Neural progenitor cell (in vitro differentiated cells): ENCODE measurements around the gene PEAK1. TPM values are rescaled to one million over a fixed set of nuclear protein-coding genes. Genes with fewer than 3 reads are reported as not detected.

ENCODE experiments used
- DNase-seq: peaks from one replicate; pipeline ENCODE4 v3.0.0-alpha.2; 2016; ENCODE audit warnings: low spot score
- H2AFZ ChIP-seq: fragments of 200-600 bp; sonication (generic); replicated peaks from 2 replicates; pipeline ENCODE4 v1.6.1; 2016; ENCODE audit warnings: antibody characterized with exemption
- H3F3A ChIP-seq: fragments of 200-600 bp; sonication (generic); 2 replicates; pipeline ENCODE4 v1.6.1; 2016; ENCODE audit warnings: antibody characterized with exemption, low read depth
- H3K27ac ChIP-seq: fragments of 200-600 bp; sonication (generic); 2 replicates; pipeline ENCODE4 v1.5.1; 2016; ENCODE audit warnings: mild to moderate bottlenecking
- H3K27me3 ChIP-seq: fragments of 200-600 bp; sonication (generic); 2 replicates; pipeline ENCODE4 v1.6.1; 2016; ENCODE audit warnings: mild to moderate bottlenecking, moderate library complexity
- H3K36me3 ChIP-seq: fragments of 200-600 bp; sonication (generic); 2 replicates; pipeline ENCODE4 v1.5.1; 2016
- H3K4me1 ChIP-seq: fragments of 200-600 bp; sonication (generic); 2 replicates; pipeline ENCODE4 v1.6.1; 2016; ENCODE audit warnings: mixed run types
- H3K4me2 ChIP-seq: fragments of 200-600 bp; sonication (generic); 2 replicates; pipeline ENCODE4 v1.6.1; 2016
- H3K4me3 ChIP-seq: fragments of 200-600 bp; sonication (generic); 2 replicates; pipeline ENCODE4 v1.5.1; 2016
- H3K79me2 ChIP-seq: fragments of 200-600 bp; sonication (generic); 2 replicates; pipeline ENCODE4 v1.6.1; 2016; ENCODE audit warnings: low read depth
- H3K9ac ChIP-seq: fragments of 200-600 bp; sonication (generic); 2 replicates; pipeline ENCODE4 v1.6.1; 2016
- H3K9me3 ChIP-seq: fragments of 200-600 bp; sonication (generic); 2 replicates; pipeline ENCODE4 v1.5.1; 2016; ENCODE audit warnings: low read depth
- H4K20me1 ChIP-seq: fragments of 200-600 bp; sonication (generic); 2 replicates; pipeline ENCODE4 v1.6.1; 2016; ENCODE audit warnings: low read depth
- H3K27ac Mint-ChIP-seq: 3 replicates; pipeline ENCODE4 v1.8.0; 2021; ENCODE audit warnings: mixed read lengths
- H3K27me3 Mint-ChIP-seq: 2 replicates; pipeline ENCODE4 v1.8.0; 2022; ENCODE audit warnings: low read depth, mild to moderate bottlenecking, inconsistent platforms, moderate library complexity, mixed read lengths; ENCODE audit not compliant: insufficient read depth
- H3K36me3 Mint-ChIP-seq: 3 replicates; pipeline ENCODE4 v1.8.0; 2021; ENCODE audit warnings: mixed read lengths
- H3K4me1 Mint-ChIP-seq: 3 replicates; pipeline ENCODE4 v1.8.0; 2021; ENCODE audit warnings: mixed read lengths
- H3K4me3 Mint-ChIP-seq: 3 replicates; pipeline ENCODE4 v1.8.0; 2021; ENCODE audit warnings: mild to moderate bottlenecking, moderate library complexity, mixed read lengths
- H3K9me3 Mint-ChIP-seq: 3 replicates; pipeline ENCODE4 v1.8.0; 2020; ENCODE audit warnings: mixed read lengths
- EZH2 ChIP-seq: fragments of 200-600 bp; sonication (generic); IDR thresholded peaks from 2 replicates; pipeline ENCODE4 v1.6.1; 2017; ENCODE audit warnings: antibody characterized with exemption, mild to moderate bottlenecking, moderate library complexity
- EZH2phosphoT487 ChIP-seq: fragments of 200-600 bp; sonication (generic); IDR thresholded peaks from 2 replicates; pipeline ENCODE4 v1.6.1; 2017; ENCODE audit warnings: antibody characterized with exemption
- total RNA-seq: library from RNA; depleted of rRNA; stranded (reverse); fragments of >200 nt; gene quantifications from 2 replicates; pipeline ENCODE4 v1.2.3, GENCODE V29; 2015; ENCODE audit warnings: low replicate concordance
- TF ChIP-seq, protein P1 (sequence below): fragments of 200-600 bp; sonication (generic); IDR thresholded peaks from 2 replicates; pipeline ENCODE4 v1.5.1; 2017; ENCODE audit warnings: antibody characterized with exemption, mild to moderate bottlenecking

The PEAK1 gene
- total RNA-seq, 1 donor from 2014 or later: 30.9 TPM

DNA sequence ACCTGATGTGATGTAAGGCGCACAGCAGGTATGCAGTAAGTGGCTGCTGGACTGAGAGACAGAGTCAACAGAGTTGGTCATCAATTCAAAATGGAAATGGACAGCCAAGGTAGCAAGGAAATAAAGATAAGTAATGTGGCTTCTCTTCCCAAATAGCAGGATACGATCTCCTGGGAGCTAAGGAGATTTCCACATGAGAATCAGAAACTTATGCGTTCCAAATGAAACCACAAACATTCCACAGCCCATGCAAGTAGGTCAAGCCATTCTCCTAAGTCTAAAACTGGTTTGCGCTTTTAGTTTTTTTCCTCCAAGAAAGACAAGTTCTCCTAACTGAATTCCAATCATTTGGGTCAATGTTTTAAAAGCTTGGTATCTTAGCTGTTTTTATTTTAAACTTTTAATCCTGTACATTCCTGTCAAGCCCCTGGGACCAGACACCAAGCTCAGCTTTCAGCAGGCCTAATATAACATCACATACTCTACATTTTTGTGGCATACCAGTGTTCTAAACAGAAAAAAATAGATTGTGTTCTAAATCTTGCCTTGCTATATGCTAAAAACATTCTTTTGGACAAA, 275.3 kb downstream of the PEAK1 start:
- H3K4me1 Mint-ChIP-seq: no peaks in the 10 kb centered on the region
- H3K27me3 Mint-ChIP-seq: peaks cover 3% of the 10 kb centered on the region
- DNase-seq: no peak
- no peak overlapping the region for H2AFZ ChIP-seq
- no peak for TF ChIP-seq EZH2phosphoT487
- TF ChIP-seq EZH2: no peak
- TF ChIP-seq, protein P1, sequence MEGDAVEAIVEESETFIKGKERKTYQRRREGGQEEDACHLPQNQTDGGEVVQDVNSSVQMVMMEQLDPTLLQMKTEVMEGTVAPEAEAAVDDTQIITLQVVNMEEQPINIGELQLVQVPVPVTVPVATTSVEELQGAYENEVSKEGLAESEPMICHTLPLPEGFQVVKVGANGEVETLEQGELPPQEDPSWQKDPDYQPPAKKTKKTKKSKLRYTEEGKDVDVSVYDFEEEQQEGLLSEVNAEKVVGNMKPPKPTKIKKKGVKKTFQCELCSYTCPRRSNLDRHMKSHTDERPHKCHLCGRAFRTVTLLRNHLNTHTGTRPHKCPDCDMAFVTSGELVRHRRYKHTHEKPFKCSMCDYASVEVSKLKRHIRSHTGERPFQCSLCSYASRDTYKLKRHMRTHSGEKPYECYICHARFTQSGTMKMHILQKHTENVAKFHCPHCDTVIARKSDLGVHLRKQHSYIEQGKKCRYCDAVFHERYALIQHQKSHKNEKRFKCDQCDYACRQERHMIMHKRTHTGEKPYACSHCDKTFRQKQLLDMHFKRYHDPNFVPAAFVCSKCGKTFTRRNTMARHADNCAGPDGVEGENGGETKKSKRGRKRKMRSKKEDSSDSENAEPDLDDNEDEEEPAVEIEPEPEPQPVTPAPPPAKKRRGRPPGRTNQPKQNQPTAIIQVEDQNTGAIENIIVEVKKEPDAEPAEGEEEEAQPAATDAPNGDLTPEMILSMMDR: no peak
- peaks cover 14% of the 10 kb centered on the region for H3K9me3 ChIP-seq
- no peaks in the 10 kb centered on the region for H3F3A ChIP-seq
- peaks cover 26% of the 10 kb centered on the region for H3K36me3 Mint-ChIP-seq
- H3K4me2 ChIP-seq: no peak overlapping the region
- H3K9ac ChIP-seq: no peak overlapping the region
- no peaks in the 10 kb centered on the region for H4K20me1 ChIP-seq
- H3K79me2 ChIP-seq: no peaks in the 10 kb centered on the region
- no peaks in the 10 kb centered on the region for H3K4me1 ChIP-seq
- H3K27me3 ChIP-seq: no peaks in the 10 kb centered on the region
- peaks cover 4% of the 10 kb centered on the region for H3K36me3 ChIP-seq
- no peak overlapping the region for H3K4me3 ChIP-seq
- no peak overlapping the region for H3K27ac Mint-ChIP-seq
- peaks cover 23% of the 10 kb centered on the region for H3K9me3 Mint-ChIP-seq
- no peak overlapping the region for H3K4me3 Mint-ChIP-seq
- H3K27ac ChIP-seq: no peak overlapping the region

DNA sequence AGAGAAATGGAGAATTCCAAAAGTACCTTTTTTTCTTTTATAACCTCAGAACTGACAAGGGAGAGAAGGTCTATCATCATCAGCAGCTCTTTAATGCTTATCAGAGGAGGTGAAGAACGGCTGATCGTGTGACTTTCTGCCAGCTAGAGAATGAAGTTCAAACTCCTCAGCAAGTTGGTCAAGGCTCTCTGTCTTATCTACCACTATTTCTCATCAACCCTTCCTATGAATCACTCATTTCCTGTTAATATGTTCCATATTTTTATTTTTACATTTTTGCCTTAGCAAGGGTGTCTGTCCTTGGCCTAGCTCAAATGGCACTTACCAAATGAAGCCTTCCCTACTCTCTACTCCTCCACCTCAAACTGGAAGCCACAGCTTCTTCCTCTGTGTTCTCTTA, 275.9 kb downstream of the PEAK1 start:
- Mint-ChIP-seq H3K27me3 (peaks cover 3% of the 10 kb centered on the region), H3K36me3 (peaks cover 27% of the 10 kb centered on the region), H3K4me3 (no peak overlapping the region), H3K9me3 (peaks cover 23% of the 10 kb centered on the region), H3K4me1 (no peaks in the 10 kb centered on the region), H3K27ac (no peak overlapping the region)
- peaks cover 14% of the 10 kb centered on the region for H3K9me3 ChIP-seq
- H3K79me2 ChIP-seq: no peaks in the 10 kb centered on the region
- no peak for DNase-seq
- no peak overlapping the region for H3K27ac ChIP-seq
- no peaks in the 10 kb centered on the region for H3F3A ChIP-seq
- H3K9ac ChIP-seq: no peak overlapping the region
- peaks cover 4% of the 10 kb centered on the region for H3K36me3 ChIP-seq
- H4K20me1 ChIP-seq: no peaks in the 10 kb centered on the region
- H3K27me3 ChIP-seq: no peaks in the 10 kb centered on the region
- TF ChIP-seq EZH2phosphoT487 (no peak), EZH2 (no peak)
- TF ChIP-seq, protein P1: no peak
- H2AFZ ChIP-seq: no peak overlapping the region
- H3K4me2 ChIP-seq: no peak overlapping the region
- no peak overlapping the region for H3K4me3 ChIP-seq
- H3K4me1 ChIP-seq: no peaks in the 10 kb centered on the region

DNA sequence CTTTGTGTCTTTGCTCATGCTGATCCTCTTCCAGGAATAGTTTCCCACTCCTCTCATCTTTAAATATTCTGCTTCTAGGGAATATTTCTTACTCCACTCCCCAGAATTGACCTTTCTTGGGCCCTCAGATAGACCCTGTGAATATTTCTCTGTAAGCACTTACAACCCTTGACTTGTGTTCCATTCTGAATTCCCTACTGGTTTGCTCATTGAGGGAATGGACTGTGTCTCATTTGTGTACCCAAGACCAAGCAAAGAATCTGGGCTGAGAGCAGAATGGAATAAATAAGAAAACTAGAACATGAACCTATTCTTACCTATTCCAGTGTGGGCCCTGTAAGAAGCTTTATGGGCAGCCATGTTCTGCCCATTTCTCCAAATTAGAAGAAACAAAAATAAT, 276.3 kb downstream of the PEAK1 start:
- H3K27ac ChIP-seq: no peak overlapping the region
- H3K4me2 ChIP-seq: no peak overlapping the region
- H3K27ac Mint-ChIP-seq: no peak overlapping the region

More for the DNA sequence above, 276.3 kb downstream of the PEAK1 start:
- Histone ChIP-seq H3K9me3 (peaks cover 14% of the 10 kb centered on the region), H2AFZ (no peak overlapping the region), H3K27me3 (no peaks in the 10 kb centered on the region), H3F3A (no peaks in the 10 kb centered on the region), H3K4me1 (no peaks in the 10 kb centered on the region), H3K36me3 (peaks cover 4% of the 10 kb centered on the region), H3K4me3 (no peak overlapping the region), H4K20me1 (no peaks in the 10 kb centered on the region), H3K9ac (no peak overlapping the region), H3K79me2 (no peaks in the 10 kb centered on the region)
- peaks cover 25% of the 10 kb centered on the region for H3K9me3 Mint-ChIP-seq
- H3K4me3 Mint-ChIP-seq: no peak overlapping the region
- H3K36me3 Mint-ChIP-seq: peaks cover 29% of the 10 kb centered on the region
- no peaks in the 10 kb centered on the region for H3K4me1 Mint-ChIP-seq
- H3K27me3 Mint-ChIP-seq: peaks cover 3% of the 10 kb centered on the region
- DNase-seq: no peak
- TF ChIP-seq, protein P1: no peak
- TF ChIP-seq EZH2phosphoT487 (no peak), EZH2 (no peak)
